ENCODE data around the gene CRACDL.
"Not testable (repeated sequence)": the region's sequence is repeated elsewhere in the genome, so short reads cannot be mapped to it uniquely, and the experiment has no call there.

The CRACDL gene

GRCh38 chr2:98768384-98769113 lies 167.5 kb downstream of the CRACDL start:
- no peak overlapping the region for H3K4me3 ChIP-seq (ENCODE audit: low read length)
- TF ChIP-seq ZNF274 (IDR thresholded peaks at IDR 0.05; ENCODE audit: low read depth, low read length), result no peak

GRCh38 chr2:98764499-98764898 lies 171.5 kb downstream of the CRACDL start:
- no peak for TF ChIP-seq ZNF274 (IDR thresholded peaks at IDR 0.05; ENCODE audit: low read depth, low read length)
- H3K4me3 ChIP-seq (ENCODE audit: low read length), result no peak overlapping the region

- TF ChIP-seq ZNF274 (IDR thresholded peaks at IDR 0.05; ENCODE audit: low read depth, low read length), result no peak
- no peak overlapping the region for H3K4me3 ChIP-seq (ENCODE audit: low read length)
Measured at GRCh38 chr2:98763209-98763951, 172.6 kb downstream of the CRACDL start.

- H3K4me3 ChIP-seq (ENCODE audit: low read length), result no peak overlapping the region
- no peak for TF ChIP-seq ZNF274 (IDR thresholded peaks at IDR 0.05; ENCODE audit: low read depth, low read length)
Measured at GRCh38 chr2:98761909-98762308, 174.1 kb downstream of the CRACDL start.

- no peak overlapping the region for H3K4me3 ChIP-seq (ENCODE audit: low read length)
- no peak for TF ChIP-seq ZNF274 (IDR thresholded peaks at IDR 0.05; ENCODE audit: low read depth, low read length)
Measured at GRCh38 chr2:98761267-98761781, 174.7 kb downstream of the CRACDL start.

- TF ChIP-seq ZNF274 (IDR thresholded peaks at IDR 0.05; ENCODE audit: low read depth, low read length), result no peak
- H3K4me3 ChIP-seq (ENCODE audit: low read length), result no peak overlapping the region
Measured at GRCh38 chr2:98759827-98760625, 176.0 kb downstream of the CRACDL start.

GRCh38 chr2:98759338-98759737 lies 176.7 kb downstream of the CRACDL start:
- no peak overlapping the region for H3K4me3 ChIP-seq (ENCODE audit: low read length)
- no peak for TF ChIP-seq ZNF274 (IDR thresholded peaks at IDR 0.05; ENCODE audit: low read depth, low read length)

- no peak overlapping the region; the same call in 1 of the 2 replicates for H3K4me3 ChIP-seq (ENCODE audit: low read length)
- no peak for TF ChIP-seq ZNF274 (IDR thresholded peaks at IDR 0.05; ENCODE audit: low read depth, low read length)
Measured at GRCh38 chr2:98757904-98758421, 178.1 kb downstream of the CRACDL start.

- H3K4me3 ChIP-seq (ENCODE audit: low read length), result no peak overlapping the region
- no peak for TF ChIP-seq ZNF274 (IDR thresholded peaks at IDR 0.05; ENCODE audit: low read depth, low read length)
Measured at GRCh38 chr2:98753801-98754200, 182.2 kb downstream of the CRACDL start.

GRCh38 chr2:98752711-98753110 lies 183.3 kb downstream of the CRACDL start:
- H3K4me3 ChIP-seq (ENCODE audit: low read length), result not testable (repeated sequence)

GRCh38 chr2:98751748-98752147 lies 184.3 kb downstream of the CRACDL start:
- no peak for TF ChIP-seq ZNF274 (IDR thresholded peaks at IDR 0.05; ENCODE audit: low read depth, low read length)
- no peak overlapping the region for H3K4me3 ChIP-seq (ENCODE audit: low read length)

GRCh38 chr2:98750593-98751282 lies 185.3 kb downstream of the CRACDL start:
- no peak for TF ChIP-seq ZNF274 (IDR thresholded peaks at IDR 0.05; ENCODE audit: low read depth, low read length)
- no peak overlapping the region for H3K4me3 ChIP-seq (ENCODE audit: low read length)

- TF ChIP-seq ZNF274 (IDR thresholded peaks at IDR 0.05; ENCODE audit: low read depth, low read length), result no peak
- H3K4me3 ChIP-seq (ENCODE audit: low read length), result no peak overlapping the region
Measured at GRCh38 chr2:98749066-98749450, 187.0 kb downstream of the CRACDL start.
